ENCODE data around the gene SNIP1. TPM values are rescaled to one million over a fixed set of nuclear protein-coding genes. Genes with fewer than 3 reads are reported as not detected.

SNIP1 gene
- total and polyA plus RNA-seq, 10 of the 15 experiments (the other 5 are each of a cell fraction or from before 2014, with no cell fraction given) = 2.7 to 22.4 (median 10.1) TPM

DNA sequence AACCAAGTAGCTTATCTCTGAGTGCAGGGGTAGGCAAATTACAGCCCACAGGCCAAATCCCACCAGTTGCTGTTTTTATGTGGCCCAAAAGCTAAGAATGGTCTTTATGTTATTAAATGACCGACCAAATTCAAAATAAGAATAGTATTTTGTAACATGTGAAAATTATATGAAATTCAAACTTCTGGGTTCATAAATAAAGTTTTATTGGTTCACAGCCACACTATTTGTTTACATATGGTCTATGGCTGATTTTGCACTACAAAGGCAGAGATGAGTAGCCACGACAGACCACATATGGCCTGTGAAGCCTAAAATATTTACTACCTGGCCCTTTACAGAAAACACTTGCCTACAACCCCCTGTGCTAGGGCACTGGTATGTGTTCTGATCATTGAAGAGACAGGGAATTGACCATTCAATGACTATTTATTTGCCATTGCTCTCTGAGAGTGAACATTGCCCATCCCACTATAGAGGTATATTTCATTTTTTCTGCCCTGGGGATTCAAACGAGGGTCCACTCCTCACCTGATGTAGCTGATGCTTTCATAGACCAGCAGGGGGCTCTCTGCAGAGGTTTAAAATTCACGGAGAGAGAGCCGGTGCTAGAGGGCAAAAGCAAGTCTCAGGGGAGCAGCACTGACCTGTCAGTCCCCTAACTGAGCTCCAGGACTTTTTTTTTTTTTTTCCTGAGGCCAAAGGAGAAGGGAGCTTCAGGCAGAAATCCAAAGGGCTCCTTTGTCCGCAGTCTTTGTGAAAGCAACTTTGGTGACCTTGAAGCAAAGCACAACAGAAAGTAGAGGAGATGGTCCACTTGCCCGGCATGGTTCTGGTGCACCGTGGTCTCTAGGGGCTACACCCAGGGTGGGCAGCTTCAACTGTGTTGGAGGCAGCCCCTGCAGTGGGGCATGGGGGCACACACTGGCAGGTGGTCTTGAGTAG lies 48.9 kb upstream of the SNIP1 start:
- H3K27me3 ChIP-seq (replicated peaks in 1 of 2; ENCODE audit: control insufficient read depth in 2 of 2, insufficient read depth in 2 of 2, low read length in 1 of 2) = 0 out of 4 replicates have a peak, but pooled peaks cover 1 to 4% of the 10 kb centered on the region in 2 experiments
- no peaks in the 10 kb centered on the region for H4K20me1 ChIP-seq (ENCODE audit: control insufficient read depth, insufficient read depth)
- no peak overlapping the region for H3K4me2 ChIP-seq (ENCODE audit: control insufficient read depth, insufficient read depth)
- DNase-seq (ENCODE audit: low read depth, low spot score) = no peak
- ChIA-PET RAD21 (ENCODE audit: unreplicated experiment) (interaction anchor here (0.9 to 7.9 kb wide), 5 partner anchors 74 to 99 kb away, joined by 3 to 105 read pairs (median 4); a partner anchor contains a TSS), SMC1A (ENCODE audit: uncharacterized antibody, unreplicated experiment) (interaction anchor here (0.6 to 14.3 kb wide), 7 partner anchors 9 to 107 kb away, joined by 3 to 245 read pairs (median 3); a partner anchor contains a TSS), CTCF (interaction anchor here (0.6 to 17.5 kb wide), 21 partner anchors 9 to 1087 kb away, joined by 3 to 521 read pairs (median 3); partner anchors contain the start of genes CDCA8 and SF3A3), POLR2A (interaction anchor here (0.7 to 1.5 kb wide), 2 partner anchors 79 to 1227 kb away, joined by 3 to 5 read pairs; no protein-coding TSS in a partner anchor)
- BruUV-seq (replicated peaks) = no TSS peak
- no peaks in the 10 kb centered on the region for H3K4me1 ChIP-seq (ENCODE audit: control insufficient read depth, insufficient read depth, low read length)
- H3K27ac ChIP-seq (ENCODE audit: control insufficient read depth, insufficient read depth) = no peak overlapping the region
- peak; percentile 94 for ATAC-seq
- intact Hi-C loops (cut with micrococcal nuclease; ENCODE audit: unreplicated experiment) (loop anchor here (1.0 kb wide), 1 partner anchor 79 kb away; no protein-coding TSS in a partner anchor), in situ Hi-C loops (cut with MboI) (no loop called here)
- WGBS (ENCODE audit: insufficient coverage, insufficient replicate concordance, low lambda C conversion rate, missing lambda C conversion rate) = 13% methylated on average over 8 of the region's 8 CpGs
- no peak overlapping the region for H3K9ac ChIP-seq (ENCODE audit: control insufficient read depth, insufficient read depth, low read length)
- no peaks in the 10 kb centered on the region for H3K9me3 ChIP-seq (replicated peaks; ENCODE audit: control insufficient read depth, insufficient read depth, low read length)
- H3K36me3 ChIP-seq (ENCODE audit: control insufficient read depth in 2 of 2, insufficient read depth in 2 of 2, low read length in 1 of 2) = no peaks in the 10 kb centered on the region
- no peak overlapping the region for H3K4me3 ChIP-seq
- peak; percentile 90 for FAIRE-seq
- no peak overlapping the region for H2AFZ ChIP-seq (ENCODE audit: control insufficient read depth, low read depth, low read length)
- no peaks in the 10 kb centered on the region for H3K79me2 ChIP-seq (ENCODE audit: control insufficient read depth, insufficient read depth, low read length)
- TF ChIP-seq CEBPB (IDR thresholded peaks at IDR 0.05; ENCODE audit: borderline replicate concordance in 1 of 2, low read depth in 2 of 2, low read length in 2 of 2) (no peak), SMC3 (IDR thresholded peaks at IDR 0.05; ENCODE audit: borderline replicate concordance, low read length) (peak; percentile 76), YY1 (IDR thresholded peaks at IDR 0.05; ENCODE audit: low read depth, low read length) (0 out of 2 replicates have a peak, but pooled peaks have one; percentile 34), RUNX3 (IDR thresholded peaks at IDR 0.05; ENCODE audit: low read length) (no peak), RAD21 (IDR thresholded peaks at IDR 0.05; ENCODE audit: insufficient read depth, low read depth, low read length) (peak; percentile 75), MEF2B (IDR thresholded peaks at IDR 0.05; ENCODE audit: partially characterized antibody, poor library complexity, severe bottlenecking) (peak; percentile 62), SMAD1 (IDR thresholded peaks at IDR 0.05; ENCODE audit: low read depth, partially characterized antibody) (no peak), POLR2AphosphoS2 (IDR thresholded peaks at IDR 0.05; ENCODE audit: low read depth, low read length) (no peak)
- TF ChIP-seq, protein P1, sequence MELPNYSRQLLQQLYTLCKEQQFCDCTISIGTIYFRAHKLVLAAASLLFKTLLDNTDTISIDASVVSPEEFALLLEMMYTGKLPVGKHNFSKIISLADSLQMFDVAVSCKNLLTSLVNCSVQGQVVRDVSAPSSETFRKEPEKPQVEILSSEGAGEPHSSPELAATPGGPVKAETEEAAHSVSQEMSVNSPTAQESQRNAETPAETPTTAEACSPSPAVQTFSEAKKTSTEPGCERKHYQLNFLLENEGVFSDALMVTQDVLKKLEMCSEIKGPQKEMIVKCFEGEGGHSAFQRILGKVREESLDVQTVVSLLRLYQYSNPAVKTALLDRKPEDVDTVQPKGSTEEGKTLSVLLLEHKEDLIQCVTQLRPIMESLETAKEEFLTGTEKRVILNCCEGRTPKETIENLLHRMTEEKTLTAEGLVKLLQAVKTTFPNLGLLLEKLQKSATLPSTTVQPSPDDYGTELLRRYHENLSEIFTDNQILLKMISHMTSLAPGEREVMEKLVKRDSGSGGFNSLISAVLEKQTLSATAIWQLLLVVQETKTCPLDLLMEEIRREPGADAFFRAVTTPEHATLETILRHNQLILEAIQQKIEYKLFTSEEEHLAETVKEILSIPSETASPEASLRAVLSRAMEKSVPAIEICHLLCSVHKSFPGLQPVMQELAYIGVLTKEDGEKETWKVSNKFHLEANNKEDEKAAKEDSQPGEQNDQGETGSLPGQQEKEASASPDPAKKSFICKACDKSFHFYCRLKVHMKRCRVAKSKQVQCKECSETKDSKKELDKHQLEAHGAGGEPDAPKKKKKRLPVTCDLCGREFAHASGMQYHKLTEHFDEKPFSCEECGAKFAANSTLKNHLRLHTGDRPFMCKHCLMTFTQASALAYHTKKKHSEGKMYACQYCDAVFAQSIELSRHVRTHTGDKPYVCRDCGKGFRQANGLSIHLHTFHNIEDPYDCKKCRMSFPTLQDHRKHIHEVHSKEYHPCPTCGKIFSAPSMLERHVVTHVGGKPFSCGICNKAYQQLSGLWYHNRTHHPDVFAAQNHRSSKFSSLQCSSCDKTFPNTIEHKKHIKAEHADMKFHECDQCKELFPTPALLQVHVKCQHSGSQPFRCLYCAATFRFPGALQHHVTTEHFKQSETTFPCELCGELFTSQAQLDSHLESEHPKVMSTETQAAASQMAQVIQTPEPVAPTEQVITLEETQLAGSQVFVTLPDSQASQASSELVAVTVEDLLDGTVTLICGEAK (IDR thresholded peaks at IDR 0.05; ENCODE audit: borderline replicate concordance) = 0 out of 2 replicates have a peak, but pooled peaks have one; percentile 19
- TF ChIP-seq, protein P2, sequence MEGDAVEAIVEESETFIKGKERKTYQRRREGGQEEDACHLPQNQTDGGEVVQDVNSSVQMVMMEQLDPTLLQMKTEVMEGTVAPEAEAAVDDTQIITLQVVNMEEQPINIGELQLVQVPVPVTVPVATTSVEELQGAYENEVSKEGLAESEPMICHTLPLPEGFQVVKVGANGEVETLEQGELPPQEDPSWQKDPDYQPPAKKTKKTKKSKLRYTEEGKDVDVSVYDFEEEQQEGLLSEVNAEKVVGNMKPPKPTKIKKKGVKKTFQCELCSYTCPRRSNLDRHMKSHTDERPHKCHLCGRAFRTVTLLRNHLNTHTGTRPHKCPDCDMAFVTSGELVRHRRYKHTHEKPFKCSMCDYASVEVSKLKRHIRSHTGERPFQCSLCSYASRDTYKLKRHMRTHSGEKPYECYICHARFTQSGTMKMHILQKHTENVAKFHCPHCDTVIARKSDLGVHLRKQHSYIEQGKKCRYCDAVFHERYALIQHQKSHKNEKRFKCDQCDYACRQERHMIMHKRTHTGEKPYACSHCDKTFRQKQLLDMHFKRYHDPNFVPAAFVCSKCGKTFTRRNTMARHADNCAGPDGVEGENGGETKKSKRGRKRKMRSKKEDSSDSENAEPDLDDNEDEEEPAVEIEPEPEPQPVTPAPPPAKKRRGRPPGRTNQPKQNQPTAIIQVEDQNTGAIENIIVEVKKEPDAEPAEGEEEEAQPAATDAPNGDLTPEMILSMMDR (IDR thresholded peaks at IDR 0.05 in 2 of 3, conservative IDR thresholded peaks at IDR 0.05 in 1 of 3; ENCODE audit: control insufficient read depth in 2 of 3, extremely low read depth in 1 of 3, insufficient read depth in 1 of 3, low read depth in 3 of 3, low read length in 3 of 3) = peak; percentile 63 to 75 (median 70)
